ENCODE results near the gene SLC29A1.
"Not testable (repeated sequence)": the region's sequence is repeated elsewhere in the genome, so short reads cannot be mapped to it uniquely, and the experiment has no call there.

GRCh38 chr6:44196351-44196750 lies 27.0 kb upstream of the SLC29A1 start:
- TF ChIP-seq CTCF, POLR2AphosphoS5 (IDR thresholded peaks at IDR 0.05): not testable (repeated sequence)
